CD4-positive, alpha-beta T cell treated with Interferon gamma for 1 hour (primary cell): ENCODE measurements around the gene AP2A2.

ENCODE experiments used
- DNase-seq: peaks from one replicate; pipeline ENCODE4 v3.0.0-alpha.2; 2020

AP2A2 gene

GRCh38 chr11:899724-900123 lies 25.9 kb upstream of the AP2A2 start:
- DNase-seq: no peak

GRCh38 chr11:900545-900944 lies 25.1 kb upstream of the AP2A2 start:
- no peak for DNase-seq

- DNase-seq: no peak
These were observed 24.1 kb upstream of the AP2A2 start for GRCh38 chr11:901452-902061.

- DNase-seq: no peak
These were observed 21.3 kb upstream of the AP2A2 start for GRCh38 chr11:904380-904779.

DNA sequence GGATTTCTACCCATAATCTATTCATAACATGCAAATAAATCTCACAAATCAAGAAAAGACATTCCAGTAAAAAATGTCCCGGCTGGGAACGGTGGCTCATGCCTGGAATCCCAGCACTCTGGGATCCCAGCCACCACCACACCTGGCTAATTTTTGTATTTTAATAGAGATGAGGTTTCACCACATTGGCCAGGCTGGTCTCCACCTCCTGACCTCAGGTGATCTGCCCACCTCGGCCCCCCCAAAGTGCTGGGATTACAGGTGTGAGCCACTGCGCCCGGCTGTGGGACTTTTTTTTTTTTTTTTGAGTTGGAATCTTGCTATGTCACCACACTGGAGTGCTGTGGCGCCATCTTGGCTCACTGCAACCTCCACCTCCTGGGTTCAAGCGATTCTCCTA lies 19.7 kb upstream of the AP2A2 start:
- DNase-seq: no peak

GRCh38 chr11:907668-908067 lies 18.0 kb upstream of the AP2A2 start:
- no peak for DNase-seq

- DNase-seq: no peak
These were observed 17.4 kb upstream of the AP2A2 start for GRCh38 chr11:908273-908672.

GRCh38 chr11:909406-909805 lies 16.3 kb upstream of the AP2A2 start:
- DNase-seq: no peak

DNA sequence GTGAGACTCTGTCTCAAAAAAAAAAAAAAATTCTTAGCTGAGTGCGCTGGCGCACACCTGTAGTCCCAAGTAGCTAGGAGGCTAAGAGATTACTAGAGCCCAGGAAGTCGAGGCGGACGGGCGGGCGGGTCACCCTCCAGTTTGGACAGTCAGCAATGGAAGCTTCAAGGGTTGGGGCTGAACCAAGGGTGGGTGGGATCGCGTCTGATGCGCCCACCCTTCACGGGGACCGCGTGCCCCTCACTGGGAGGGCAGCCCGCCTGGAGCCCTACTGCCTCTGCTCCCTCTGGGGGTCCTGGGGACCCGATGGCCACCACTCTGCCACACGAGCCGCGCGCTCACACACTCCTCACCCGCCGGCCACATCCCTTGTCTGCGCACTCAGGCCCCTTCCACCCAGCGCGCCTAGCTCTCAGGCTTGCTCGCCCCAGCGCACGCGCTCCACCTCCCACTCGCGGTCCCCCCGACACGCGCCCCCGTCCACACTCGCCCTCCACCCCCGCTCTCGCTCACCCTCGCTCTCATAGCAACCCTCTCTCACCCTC lies 15.6 kb upstream of the AP2A2 start:
- DNase-seq: no peak

- peak; percentile 84 for DNase-seq
These were observed 15.1 kb upstream of the AP2A2 start, which contains the start of gene CHID1 for GRCh38 chr11:910589-911030. Gene CHID1 (minus strand): TSS chr11:910810. CDS start chr11:904816, 5,994 bp downstream.

DNA sequence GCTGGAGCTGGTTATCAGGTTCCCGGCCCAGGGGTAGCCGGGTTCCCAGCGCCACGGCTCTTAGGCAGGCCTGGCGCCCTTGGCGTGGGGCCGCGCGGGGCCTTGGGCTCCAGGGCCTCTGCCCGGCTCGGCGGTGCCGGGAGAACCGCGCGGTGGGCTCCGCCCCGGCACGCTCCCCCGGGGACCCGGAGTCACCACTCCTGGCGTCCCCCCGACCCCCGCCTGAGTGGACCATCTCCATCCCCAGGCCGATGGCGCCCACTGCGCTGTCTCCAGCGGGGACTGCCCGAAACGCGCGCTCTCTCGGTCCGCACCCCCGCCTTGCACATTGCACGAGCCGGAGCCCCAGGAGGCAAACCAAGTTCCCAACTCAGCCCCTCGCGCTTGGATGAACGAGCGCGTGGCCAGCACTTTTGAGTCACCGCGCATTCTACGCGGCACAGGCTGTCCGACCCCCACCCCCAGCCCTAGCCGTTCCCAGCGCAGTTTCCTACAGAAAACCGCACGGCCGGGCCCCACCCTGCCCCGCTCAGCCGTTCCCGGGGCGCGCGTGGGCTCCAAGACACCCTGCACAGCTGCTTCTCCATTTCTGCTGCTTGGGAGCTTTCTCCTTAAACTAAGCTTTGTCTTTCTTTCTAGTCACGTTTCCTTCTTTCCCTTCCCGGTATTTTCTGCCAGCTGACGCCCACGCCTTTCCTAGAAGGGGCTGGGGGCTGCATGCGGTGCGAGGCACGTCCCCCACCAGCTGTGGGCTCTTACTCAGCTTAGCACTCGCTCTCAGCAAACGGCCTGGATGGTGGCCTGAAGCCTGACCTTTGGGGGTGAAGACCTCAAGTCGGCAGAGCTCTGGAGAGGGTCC lies 14.4 kb upstream of the AP2A2 start:
- DNase-seq: no peak

DNA sequence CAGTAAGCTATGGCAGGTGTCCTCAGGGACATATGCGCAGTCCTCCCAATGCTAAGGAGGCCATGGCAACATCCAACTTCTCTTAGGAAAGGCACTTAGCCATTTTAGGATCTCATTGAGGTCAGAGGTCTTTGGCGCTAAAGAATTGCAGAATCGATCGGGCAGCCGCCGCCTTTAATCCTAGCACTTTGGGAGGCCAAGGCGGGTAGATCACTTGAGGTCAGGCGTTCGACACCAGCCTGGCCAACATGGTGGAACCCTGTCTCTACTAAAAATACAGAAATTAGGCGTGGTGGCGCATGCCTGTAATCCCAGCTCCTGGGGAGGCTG lies 13.8 kb upstream of the AP2A2 start:
- no peak for DNase-seq

DNA sequence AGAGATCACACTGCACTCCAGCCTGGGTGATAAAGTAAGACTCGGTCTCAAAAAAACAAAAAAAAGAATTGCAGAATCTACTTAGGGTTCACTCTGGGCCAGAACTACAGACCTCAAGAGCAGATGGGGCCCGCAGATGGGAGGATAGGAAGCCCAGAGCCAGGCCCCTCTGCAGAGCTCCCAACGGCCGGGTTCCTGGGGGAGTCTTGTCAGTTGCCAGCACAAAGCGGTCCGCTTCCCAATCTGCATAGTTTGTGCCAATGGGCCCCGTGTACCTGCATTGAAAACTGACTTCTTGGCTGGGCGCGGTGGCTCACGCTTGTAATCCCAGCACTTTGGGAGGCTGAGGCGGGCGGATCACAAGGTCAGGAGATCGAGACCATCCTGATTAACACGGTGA lies 13.4 kb upstream of the AP2A2 start:
- DNase-seq: no peak

DNA sequence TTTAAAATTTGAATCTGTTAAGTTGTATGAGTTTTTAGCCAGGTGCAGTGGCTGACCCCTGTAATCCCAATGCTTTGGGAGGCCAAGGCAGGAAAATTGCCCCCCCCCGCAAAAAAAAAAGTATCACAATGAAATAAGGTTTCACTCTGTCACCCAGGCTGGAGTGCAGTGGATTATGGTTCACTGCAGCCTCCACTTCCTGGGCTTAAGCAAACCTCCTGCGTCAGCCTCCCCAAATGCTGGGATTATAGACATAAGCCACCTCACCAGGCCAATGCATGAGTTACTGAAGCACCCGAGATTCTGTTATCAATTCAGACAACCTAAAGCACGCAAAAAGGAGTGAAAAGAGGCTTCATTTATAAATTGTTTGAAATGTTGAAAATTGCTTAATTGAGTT lies 12.6 kb upstream of the AP2A2 start:
- no peak for DNase-seq

GRCh38 chr11:914204-914603 lies 11.5 kb upstream of the AP2A2 start:
- no peak for DNase-seq

- no peak for DNase-seq
These were observed 10.7 kb upstream of the AP2A2 start for GRCh38 chr11:914747-915501.

DNA sequence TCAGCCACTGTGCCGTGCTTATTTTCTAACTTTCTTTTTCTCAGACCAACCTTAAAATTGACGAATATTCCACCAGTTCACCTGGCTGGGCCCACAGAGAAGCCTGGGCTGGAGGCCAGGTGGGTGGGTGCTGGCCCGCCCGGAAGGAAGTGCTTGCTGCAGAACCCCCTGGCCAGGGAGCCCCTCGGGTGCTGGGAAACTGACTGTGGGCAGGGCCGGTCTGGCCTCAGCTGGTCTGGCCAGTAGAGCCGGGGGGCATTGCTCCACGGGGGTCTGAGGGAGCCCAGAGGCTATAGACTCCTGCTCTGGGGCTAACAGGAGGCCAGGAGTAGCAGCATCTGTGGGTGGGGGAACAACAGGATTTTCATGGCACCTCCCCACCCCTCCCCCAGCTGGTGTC lies 8.2 kb upstream of the AP2A2 start:
- DNase-seq: no peak

- no peak for DNase-seq
These were observed 3.6 kb upstream of the AP2A2 start for GRCh38 chr11:921921-922678.

DNA sequence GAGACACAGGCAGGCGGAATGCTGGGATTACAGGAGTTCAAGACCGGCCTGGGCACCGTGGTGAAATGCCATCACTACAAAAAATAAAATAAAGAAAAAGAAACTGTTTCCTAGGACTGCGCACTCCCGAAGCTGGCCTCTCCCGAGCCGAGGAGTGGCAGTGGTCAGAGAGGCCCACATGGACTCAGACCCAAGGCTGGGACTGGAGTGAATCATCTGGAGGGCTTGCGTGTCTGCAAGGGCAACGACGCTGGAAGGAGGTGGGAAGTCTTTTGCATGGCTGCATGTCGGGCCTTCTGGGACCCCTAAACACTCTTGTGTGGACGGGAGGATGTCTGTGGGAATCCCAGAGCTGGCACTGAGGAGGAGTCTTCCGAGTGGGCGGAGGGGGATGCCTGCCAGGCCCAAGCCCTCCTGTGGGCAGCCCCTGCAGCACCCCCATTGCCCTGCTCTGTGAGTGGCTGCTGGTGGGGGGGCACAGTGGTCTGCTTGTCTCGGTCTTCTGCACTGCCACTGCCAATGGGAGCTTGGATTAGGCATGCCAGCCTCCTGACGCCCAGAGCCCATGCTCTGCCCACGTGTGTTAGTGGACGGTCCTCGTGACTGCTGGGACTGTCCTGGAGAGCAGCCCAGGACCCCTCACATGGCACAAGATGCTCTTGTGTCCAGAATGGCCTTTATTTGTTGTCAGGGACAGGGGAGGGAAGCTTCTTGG lies 1.8 kb upstream of the AP2A2 start:
- DNase-seq: no peak

DNA sequence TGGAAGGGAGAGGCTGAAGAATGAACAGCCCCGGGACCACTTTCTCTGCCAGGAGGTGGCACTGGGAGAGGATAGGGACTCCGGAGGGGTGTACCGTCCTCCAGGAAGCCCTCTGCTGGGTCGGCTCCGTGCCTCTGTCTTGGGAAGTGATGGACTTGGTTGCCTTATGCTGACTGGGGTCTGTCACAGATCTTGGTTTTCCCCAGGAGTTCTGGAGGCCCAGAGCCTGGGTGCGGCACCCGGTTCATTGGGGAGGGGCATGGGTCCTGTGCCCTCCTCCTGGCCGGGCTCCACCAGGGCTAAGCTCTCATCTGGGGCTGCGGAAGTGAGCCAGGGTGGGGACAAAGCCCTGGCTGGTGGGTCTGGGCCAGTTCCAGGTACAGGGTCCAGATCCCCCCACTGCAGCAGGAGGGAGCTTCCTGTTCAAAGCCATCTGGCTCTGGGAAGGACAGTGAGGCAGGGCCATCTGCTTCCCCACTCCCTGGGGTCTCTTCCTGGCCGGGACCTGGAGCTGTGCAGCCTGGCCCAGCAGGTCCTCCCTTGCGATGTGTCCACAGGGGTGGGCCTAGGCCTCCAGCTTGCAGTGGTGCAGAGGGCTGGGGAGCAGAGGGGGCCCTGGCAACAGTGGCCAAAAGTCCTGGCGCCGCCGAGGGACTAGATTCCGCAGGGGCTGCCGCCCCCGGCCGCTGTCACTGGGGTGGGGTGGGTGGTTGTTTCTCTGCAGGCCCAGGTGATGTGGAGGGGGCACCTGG lies 1.1 kb upstream of the AP2A2 start:
- DNase-seq: no peak

DNA sequence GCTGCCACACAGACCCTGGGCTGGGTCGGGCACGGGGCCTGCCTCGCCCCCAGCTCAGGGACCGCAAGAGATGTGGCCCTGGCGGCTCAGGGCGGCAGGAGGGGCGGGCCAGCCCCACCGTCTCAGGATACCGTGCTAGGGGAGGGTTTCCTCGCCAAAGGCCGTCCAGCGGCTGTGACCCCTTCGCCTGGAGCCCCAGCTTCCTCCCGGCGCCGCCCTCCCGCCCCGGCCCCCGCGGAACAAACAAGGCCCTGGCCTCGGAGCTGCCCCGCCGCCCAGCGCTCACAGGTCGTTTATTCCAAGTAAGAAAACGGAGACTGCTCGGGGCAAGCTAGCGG lies 543 bp upstream of the AP2A2 start:
- DNase-seq: no peak
